Activated T-cell treated with anti-CD3 and anti-CD28 coated beads, Interleukin-2, amount 50 U/mL, for 24 hours (primary cell): ENCODE data around the gene RPS10.
"Not testable (repeated sequence)": the region's sequence is repeated elsewhere in the genome, so short reads cannot be mapped to it uniquely, and the experiment has no call there.

Experiments used
- DNase-seq: peaks from one replicate; pipeline ENCODE4 v3.0.0-alpha.2; 2020
- H3K27ac Mint-ChIP-seq: 2 replicates; pipeline ENCODE4 v1.8.0; 2020; ENCODE audit warnings: mild to moderate bottlenecking, mixed read lengths
- H3K27me3 Mint-ChIP-seq: 2 replicates; pipeline ENCODE4 v1.8.0; 2020; ENCODE audit warnings: mixed read lengths
- H3K36me3 Mint-ChIP-seq: 2 replicates; pipeline ENCODE4 v1.8.0; 2020; ENCODE audit warnings: low read depth, mixed read lengths
- H3K4me1 Mint-ChIP-seq: 2 replicates; pipeline ENCODE4 v1.8.0; 2020; ENCODE audit warnings: low read depth, mixed read lengths
- H3K4me3 Mint-ChIP-seq: 2 replicates; pipeline ENCODE4 v1.8.0; 2020; ENCODE audit warnings: mild to moderate bottlenecking, moderate library complexity, mixed read lengths
- H3K9me3 Mint-ChIP-seq: 2 replicates; pipeline ENCODE4 v1.8.0; 2020; ENCODE audit warnings: mixed read lengths

The RPS10 gene

GRCh38 chr6:34377984-34378383 is 47.9 kb downstream of the RPS10 start:
- Mint-ChIP-seq H3K36me3 (peaks cover 24% of the 10 kb centered on the region), H3K27ac (no peak overlapping the region), H3K27me3 (no peaks in the 10 kb centered on the region), H3K4me3 (no peak overlapping the region), H3K4me1 (peaks cover 18% of the 10 kb centered on the region), H3K9me3 (no peaks in the 10 kb centered on the region)
- DNase-seq: no peak

GRCh38 chr6:34377571-34377970 is 48.3 kb downstream of the RPS10 start:
- H3K27me3 Mint-ChIP-seq, H3K4me3 Mint-ChIP-seq, H3K27ac Mint-ChIP-seq, DNase-seq, H3K9me3 Mint-ChIP-seq: not testable (repeated sequence)
- H3K36me3 Mint-ChIP-seq: peaks cover 24% of the 10 kb centered on the region
- peaks cover 18% of the 10 kb centered on the region for H3K4me1 Mint-ChIP-seq

- Mint-ChIP-seq H3K36me3 (peaks cover 32% of the 10 kb centered on the region), H3K27ac (no peak overlapping the region), H3K4me1 (peaks cover 18% of the 10 kb centered on the region), H3K9me3 (no peaks in the 10 kb centered on the region), H3K27me3 (no peaks in the 10 kb centered on the region), H3K4me3 (no peak overlapping the region)
- no peak for DNase-seq
Observed at GRCh38 chr6:34375833-34376232, 50.0 kb downstream of the RPS10 start.

GRCh38 chr6:34374508-34374907 is 51.4 kb downstream of the RPS10 start:
- Mint-ChIP-seq H3K36me3 (peaks cover 31% of the 10 kb centered on the region), H3K27me3 (no peaks in the 10 kb centered on the region), H3K9me3 (no peaks in the 10 kb centered on the region), H3K27ac (no peak overlapping the region), H3K4me1 (peaks cover 19% of the 10 kb centered on the region), H3K4me3 (no peak overlapping the region)
- no peak for DNase-seq

GRCh38 chr6:34374069-34374468 is 51.8 kb downstream of the RPS10 start:
- Mint-ChIP-seq H3K27me3 (no peaks in the 10 kb centered on the region), H3K9me3 (no peaks in the 10 kb centered on the region), H3K27ac (no peak overlapping the region)

GRCh38 chr6:34373511-34373910 is 52.4 kb downstream of the RPS10 start:
- H3K27me3 Mint-ChIP-seq: no peaks in the 10 kb centered on the region
- peaks cover 26% of the 10 kb centered on the region for H3K36me3 Mint-ChIP-seq
- H3K4me3 Mint-ChIP-seq: no peak overlapping the region
- H3K9me3 Mint-ChIP-seq: no peaks in the 10 kb centered on the region
- H3K27ac Mint-ChIP-seq: no peak overlapping the region
- no peak for DNase-seq
- peaks cover 16% of the 10 kb centered on the region for H3K4me1 Mint-ChIP-seq

More at GRCh38 chr6:34374069-34374468, 51.8 kb downstream of the RPS10 start:
- DNase-seq: no peak
- H3K4me1 Mint-ChIP-seq: peaks cover 19% of the 10 kb centered on the region
- H3K4me3 Mint-ChIP-seq: no peak overlapping the region
- H3K36me3 Mint-ChIP-seq: peaks cover 31% of the 10 kb centered on the region

GRCh38 chr6:34371865-34372264 is 54.0 kb downstream of the RPS10 start:
- not testable (repeated sequence) for H3K4me3 Mint-ChIP-seq, DNase-seq, H3K27me3 Mint-ChIP-seq, H3K9me3 Mint-ChIP-seq, H3K27ac Mint-ChIP-seq
- peaks cover 22% of the 10 kb centered on the region for H3K36me3 Mint-ChIP-seq
- peaks cover 17% of the 10 kb centered on the region for H3K4me1 Mint-ChIP-seq

- H3K9me3 Mint-ChIP-seq: no peaks in the 10 kb centered on the region
- no peak for DNase-seq
- no peaks in the 10 kb centered on the region for H3K27me3 Mint-ChIP-seq
- no peak overlapping the region for H3K27ac Mint-ChIP-seq
- H3K4me1 Mint-ChIP-seq: peaks cover 24% of the 10 kb centered on the region
- H3K36me3 Mint-ChIP-seq: peaks cover 22% of the 10 kb centered on the region
- H3K4me3 Mint-ChIP-seq: no peak overlapping the region
Observed at GRCh38 chr6:34370361-34370760, 55.5 kb downstream of the RPS10 start.

- Mint-ChIP-seq H3K36me3 (peaks cover 22% of the 10 kb centered on the region), H3K4me1 (peaks cover 26% of the 10 kb centered on the region), H3K27ac (no peak overlapping the region)
Observed at GRCh38 chr6:34369385-34369784, 56.5 kb downstream of the RPS10 start.

More at GRCh38 chr6:34369385-34369784, 56.5 kb downstream of the RPS10 start:
- H3K27me3 Mint-ChIP-seq: no peaks in the 10 kb centered on the region
- no peak for DNase-seq
- no peaks in the 10 kb centered on the region for H3K9me3 Mint-ChIP-seq
- no peak overlapping the region for H3K4me3 Mint-ChIP-seq
